ENCODE data around the gene PHAF1. TPM values are rescaled to one million over a fixed set of nuclear protein-coding genes. Genes with fewer than 3 reads are reported as not detected.

The PHAF1 gene
- total and polyA plus RNA-seq, 2 of the 13 experiments (the other 11 are each of a cell fraction or from before 2014, with no cell fraction given), result 48.3 to 174 TPM

GRCh38 chr16:67150833-67151396, 41.2 kb downstream of the PHAF1 start, which contains the start of gene B3GNT9 (continued):
- TF ChIP-seq ZNF124 (CRISPR knock-in tag; IDR thresholded peaks at IDR 0.05) (no peak), PRPF4 (IDR thresholded peaks at IDR 0.05; ENCODE audit: low read depth, low read length, poor library complexity, severe bottlenecking) (no peak), ZKSCAN1 (IDR thresholded peaks at IDR 0.05; ENCODE audit: low read length) (no peak), MXI1 (IDR thresholded peaks at IDR 0.05; ENCODE audit: borderline replicate concordance, low read depth, low read length) (peak; percentile 26; the same call in 1 of the 3 replicates), TEF (CRISPR knock-in tag; IDR thresholded peaks at IDR 0.05) (no peak), SMAD9 (CRISPR knock-in tag; IDR thresholded peaks at IDR 0.05) (no peak), TFE3 (CRISPR knock-in tag; IDR thresholded peaks at IDR 0.05) (peak; percentile 68), ZC3H13 (CRISPR knock-in tag; IDR thresholded peaks at IDR 0.05) (peak; percentile 98), ZNF552 (CRISPR knock-in tag; IDR thresholded peaks at IDR 0.05; ENCODE audit: borderline replicate concordance) (peak; percentile 48; the same call in 1 of the 2 replicates), CREBL2 (CRISPR knock-in tag; IDR thresholded peaks at IDR 0.05; ENCODE audit: borderline replicate concordance) (no peak), ATM (IDR thresholded peaks at IDR 0.05; ENCODE audit: borderline replicate concordance) (no peak), ZNF407 (CRISPR knock-in tag; IDR thresholded peaks at IDR 0.05; ENCODE audit: not compliant biosample characterization) (peak; percentile 41), ZNF326 (CRISPR knock-in tag; IDR thresholded peaks at IDR 0.05; ENCODE audit: borderline replicate concordance) (no peak), ZSCAN20 (CRISPR knock-in tag; IDR thresholded peaks at IDR 0.05; ENCODE audit: borderline replicate concordance) (0 out of 2 replicates have a peak, but pooled peaks have one; percentile 30), ELF4 (CRISPR knock-in tag; IDR thresholded peaks at IDR 0.05; ENCODE audit: borderline replicate concordance) (no peak), ZIK1 (CRISPR knock-in tag; IDR thresholded peaks at IDR 0.05; ENCODE audit: borderline replicate concordance, low read depth) (no peak), KLF15 (CRISPR knock-in tag; IDR thresholded peaks at IDR 0.05; ENCODE audit: borderline replicate concordance) (no peak; the same call in 1 of the 2 replicates), ZNF747 (CRISPR knock-in tag; IDR thresholded peaks at IDR 0.05; ENCODE audit: borderline replicate concordance) (0 out of 2 replicates have a peak, but pooled peaks have one; percentile 10), FOXA3 (CRISPR knock-in tag; IDR thresholded peaks at IDR 0.05) (no peak)

All from HepG2 (cell line).